ENCODE measurements around the gene HTATIP2.

The HTATIP2 gene

GRCh38 chr11:20363500-20364340 lies at the start of gene HTATIP2:
HTATIP2 (plus strand) TSS chr11:20363714; CDS start chr11:20364238, 524 bp downstream.
- H3K27ac Mint-ChIP-seq: peak within 1 kb of the TSS; percentile 97
- peak within 1 kb of the TSS; percentile 91 for H3K4me3 Mint-ChIP-seq
- H3K9me3 Mint-ChIP-seq (ENCODE audit: low read depth): no peaks in the 10 kb centered on the region
- H3K36me3 Mint-ChIP-seq: peaks cover 12% of the 10 kb centered on the region
- peaks cover 68% of the 10 kb centered on the region for H3K4me1 Mint-ChIP-seq (ENCODE audit: low read depth)
- H3K27me3 Mint-ChIP-seq: no peaks in the 10 kb centered on the region

- no peaks in the 10 kb centered on the region for H3K4me1 Mint-ChIP-seq (ENCODE audit: low read depth)
- H3K36me3 Mint-ChIP-seq: no peaks in the 10 kb centered on the region
- H3K9me3 Mint-ChIP-seq (ENCODE audit: low read depth): no peaks in the 10 kb centered on the region
- H3K27me3 Mint-ChIP-seq: peaks cover 7% of the 10 kb centered on the region
- H3K27ac Mint-ChIP-seq: no peak overlapping the region
- no peak overlapping the region for H3K4me3 Mint-ChIP-seq
Observed at GRCh38 chr11:20315800-20316199, 47.7 kb upstream of the HTATIP2 start.

DNA sequence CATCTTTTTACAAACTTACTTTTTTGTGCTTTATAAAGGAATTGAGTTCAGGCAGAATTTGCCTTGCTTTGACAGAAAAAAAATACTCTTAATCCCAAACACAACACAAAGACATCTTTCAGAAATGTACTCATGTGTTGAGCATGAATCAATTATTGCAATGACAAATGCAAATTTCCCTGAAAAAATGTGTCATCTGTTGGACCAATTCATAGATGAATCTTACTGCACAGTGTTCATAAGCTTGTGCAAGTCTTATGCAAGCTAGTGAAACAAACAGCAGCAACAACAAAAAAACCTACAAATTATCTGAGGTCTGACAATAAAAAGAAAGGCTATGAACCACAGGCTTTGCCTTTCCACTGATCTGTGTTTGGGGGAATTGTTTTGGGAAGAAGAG lies 42.3 kb upstream of the HTATIP2 start:
- Mint-ChIP-seq H3K4me1 (ENCODE audit: low read depth) (no peaks in the 10 kb centered on the region), H3K36me3 (no peaks in the 10 kb centered on the region)

GRCh38 chr11:20327377-20327935 lies 36.1 kb upstream of the HTATIP2 start:
- peaks cover 7% of the 10 kb centered on the region for H3K27me3 Mint-ChIP-seq
- H3K36me3 Mint-ChIP-seq: no peaks in the 10 kb centered on the region
- H3K4me3 Mint-ChIP-seq: no peak overlapping the region
- no peak overlapping the region for H3K27ac Mint-ChIP-seq
- H3K4me1 Mint-ChIP-seq (ENCODE audit: low read depth): no peaks in the 10 kb centered on the region
- H3K9me3 Mint-ChIP-seq (ENCODE audit: low read depth): no peaks in the 10 kb centered on the region

More for the DNA sequence above, 42.3 kb upstream of the HTATIP2 start:
- H3K27ac Mint-ChIP-seq: no peak overlapping the region
- H3K4me3 Mint-ChIP-seq: no peak overlapping the region
- no peaks in the 10 kb centered on the region for H3K9me3 Mint-ChIP-seq (ENCODE audit: low read depth)
- peaks cover 10% of the 10 kb centered on the region for H3K27me3 Mint-ChIP-seq

GRCh38 chr11:20336056-20336455 lies 27.5 kb upstream of the HTATIP2 start:
- Mint-ChIP-seq H3K9me3 (ENCODE audit: low read depth) (no peaks in the 10 kb centered on the region), H3K4me3 (no peak overlapping the region)

GRCh38 chr11:20337526-20338154 lies 25.9 kb upstream of the HTATIP2 start:
- H3K27ac Mint-ChIP-seq: no peak overlapping the region
- peaks cover 3% of the 10 kb centered on the region for H3K4me1 Mint-ChIP-seq (ENCODE audit: low read depth)
- peaks cover 37% of the 10 kb centered on the region for H3K27me3 Mint-ChIP-seq
- H3K4me3 Mint-ChIP-seq: no peak overlapping the region
- H3K9me3 Mint-ChIP-seq (ENCODE audit: low read depth): no peaks in the 10 kb centered on the region
- H3K36me3 Mint-ChIP-seq: no peaks in the 10 kb centered on the region

More at GRCh38 chr11:20336056-20336455, 27.5 kb upstream of the HTATIP2 start:
- peaks cover 31% of the 10 kb centered on the region for H3K27me3 Mint-ChIP-seq
- H3K36me3 Mint-ChIP-seq: no peaks in the 10 kb centered on the region
- no peaks in the 10 kb centered on the region for H3K4me1 Mint-ChIP-seq (ENCODE audit: low read depth)
- H3K27ac Mint-ChIP-seq: no peak overlapping the region

- Mint-ChIP-seq H3K27ac (no peak overlapping the region), H3K36me3 (no peaks in the 10 kb centered on the region), H3K9me3 (ENCODE audit: low read depth) (no peaks in the 10 kb centered on the region), H3K4me3 (peak overlapping the region; percentile 15), H3K27me3 (peaks cover 29% of the 10 kb centered on the region), H3K4me1 (ENCODE audit: low read depth) (peaks cover 3% of the 10 kb centered on the region)
Observed at GRCh38 chr11:20342347-20343141, 21.0 kb upstream of the HTATIP2 start.

GRCh38 chr11:20351136-20351535 lies 12.4 kb upstream of the HTATIP2 start:
- Mint-ChIP-seq H3K36me3 (no peaks in the 10 kb centered on the region), H3K4me3 (no peak overlapping the region), H3K27me3 (peaks cover 4% of the 10 kb centered on the region)

DNA sequence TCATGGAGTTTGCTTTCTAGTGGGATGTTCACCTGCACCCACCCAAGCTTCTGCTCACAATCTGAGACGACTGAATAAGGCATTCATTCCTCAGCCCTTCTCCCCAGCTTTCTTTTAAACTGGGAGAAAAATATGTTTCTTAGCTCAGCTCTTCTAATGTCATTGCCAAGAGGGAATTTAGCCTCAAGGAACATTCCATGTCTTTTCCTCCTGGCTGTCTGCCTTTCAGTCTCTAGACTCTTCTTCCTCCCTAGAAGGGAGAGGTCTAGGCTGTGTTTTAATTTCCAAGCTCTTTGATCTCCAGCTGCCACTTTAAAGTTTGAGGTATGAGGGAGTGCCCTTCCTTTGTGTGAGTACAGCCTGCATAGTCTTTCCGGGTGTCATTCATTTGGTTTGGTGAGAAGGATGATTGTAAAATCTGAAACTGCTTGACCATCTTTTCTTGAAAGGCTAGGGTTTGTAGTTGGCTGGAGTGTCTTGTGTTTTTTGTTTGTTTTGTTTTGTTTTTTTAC lies 11.7 kb upstream of the HTATIP2 start:
- Mint-ChIP-seq H3K27me3 (peaks cover 4% of the 10 kb centered on the region), H3K9me3 (ENCODE audit: low read depth) (no peaks in the 10 kb centered on the region), H3K4me1 (ENCODE audit: low read depth) (no peaks in the 10 kb centered on the region), H3K27ac (no peak overlapping the region), H3K36me3 (no peaks in the 10 kb centered on the region), H3K4me3 (no peak overlapping the region)

More at GRCh38 chr11:20351136-20351535, 12.4 kb upstream of the HTATIP2 start:
- H3K4me1 Mint-ChIP-seq (ENCODE audit: low read depth): no peaks in the 10 kb centered on the region
- no peaks in the 10 kb centered on the region for H3K9me3 Mint-ChIP-seq (ENCODE audit: low read depth)
- no peak overlapping the region for H3K27ac Mint-ChIP-seq

DNA sequence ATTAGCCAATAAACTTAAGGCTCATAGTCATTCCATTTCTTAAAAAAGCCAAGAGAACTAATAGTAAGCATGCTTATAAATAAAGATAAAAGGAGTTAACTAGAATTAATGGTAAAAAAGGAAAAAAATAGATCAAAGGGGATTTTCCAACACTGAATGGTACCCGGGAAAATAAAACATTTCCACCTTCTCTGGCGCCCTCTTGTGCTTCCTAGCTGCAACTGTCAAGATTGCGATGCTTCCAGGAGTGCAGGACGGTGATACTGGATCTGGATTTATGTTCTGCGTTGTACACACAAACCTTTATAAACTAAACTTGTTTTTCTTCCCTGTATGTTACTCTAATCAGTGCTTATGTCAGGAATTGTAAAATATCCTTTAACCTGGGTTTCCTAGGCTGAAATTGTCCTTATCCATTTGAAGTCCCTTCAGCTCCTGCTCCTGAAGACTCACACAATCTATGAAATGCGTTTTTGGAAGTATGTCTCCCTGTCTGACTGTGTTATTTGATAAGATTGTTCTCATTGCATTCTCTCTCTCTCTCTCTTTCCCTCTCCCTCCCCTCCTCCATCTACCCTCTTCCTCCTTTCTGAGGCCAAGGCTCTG lies 9.6 kb upstream of the HTATIP2 start:
- Mint-ChIP-seq H3K4me3 (no peak overlapping the region), H3K4me1 (ENCODE audit: low read depth) (no peaks in the 10 kb centered on the region), H3K9me3 (ENCODE audit: low read depth) (no peaks in the 10 kb centered on the region), H3K36me3 (no peaks in the 10 kb centered on the region), H3K27ac (no peak overlapping the region), H3K27me3 (peaks cover 1% of the 10 kb centered on the region)

DNA sequence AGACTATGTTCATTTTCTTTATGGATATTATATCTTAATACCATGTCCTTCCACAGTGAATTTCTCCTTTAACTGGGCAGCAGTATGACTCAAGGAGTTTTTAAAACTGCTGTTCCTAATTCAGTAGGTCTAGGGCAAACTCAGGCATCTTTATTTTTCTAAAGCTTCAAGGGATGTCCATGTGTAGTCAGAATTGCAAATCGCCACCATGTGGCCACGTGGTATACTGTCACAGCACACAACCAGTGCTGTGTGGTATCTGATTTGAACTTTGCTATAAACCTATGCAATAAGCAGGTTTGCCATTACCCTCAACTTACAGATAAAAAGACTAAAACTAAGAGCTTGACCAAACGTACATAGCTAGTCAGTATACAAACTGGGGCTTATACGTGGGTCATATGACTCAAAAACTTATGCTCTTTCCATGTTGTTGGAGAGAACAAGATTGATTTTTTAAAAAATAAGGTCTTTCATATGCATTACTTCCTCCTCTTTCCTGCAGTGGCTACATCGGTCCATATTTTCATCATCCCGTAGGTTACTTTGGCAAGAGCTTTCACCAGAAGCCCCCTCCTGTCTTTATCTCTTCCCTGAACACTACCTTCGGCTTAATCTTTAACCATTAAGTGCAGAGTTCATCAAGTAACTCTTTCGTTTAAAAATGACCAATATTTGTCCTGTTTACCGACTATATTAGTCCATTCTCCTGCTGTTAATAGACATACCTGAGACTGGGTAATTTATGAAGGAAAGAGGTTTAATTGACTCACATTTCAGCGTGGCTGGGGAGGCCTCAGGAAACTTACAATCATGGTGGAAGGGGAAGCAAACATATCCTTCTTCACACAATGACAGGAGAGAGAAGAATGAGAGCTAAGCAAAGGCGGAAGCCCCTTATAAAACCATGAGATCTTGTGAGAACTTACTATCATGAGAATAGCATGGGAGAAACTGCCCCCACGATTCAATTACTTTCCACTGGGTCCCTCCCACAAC lies 8.0 kb upstream of the HTATIP2 start:
- Mint-ChIP-seq H3K36me3 (no peaks in the 10 kb centered on the region), H3K27me3 (peaks cover 1% of the 10 kb centered on the region), H3K4me3 (no peak overlapping the region), H3K27ac (no peak overlapping the region), H3K4me1 (ENCODE audit: low read depth) (peaks cover 4% of the 10 kb centered on the region), H3K9me3 (ENCODE audit: low read depth) (no peaks in the 10 kb centered on the region)

GRCh38 chr11:20357150-20357549 lies 6.4 kb upstream of the HTATIP2 start:
- no peak overlapping the region for H3K4me3 Mint-ChIP-seq
- H3K27me3 Mint-ChIP-seq: peaks cover 1% of the 10 kb centered on the region
- no peaks in the 10 kb centered on the region for H3K9me3 Mint-ChIP-seq (ENCODE audit: low read depth)
- peaks cover 14% of the 10 kb centered on the region for H3K4me1 Mint-ChIP-seq (ENCODE audit: low read depth)
- H3K36me3 Mint-ChIP-seq: no peaks in the 10 kb centered on the region
- H3K27ac Mint-ChIP-seq: no peak overlapping the region

- no peaks in the 10 kb centered on the region for H3K36me3 Mint-ChIP-seq
- H3K27ac Mint-ChIP-seq: peak overlapping the region; percentile 88
- peaks cover 43% of the 10 kb centered on the region for H3K4me1 Mint-ChIP-seq (ENCODE audit: low read depth)
- H3K4me3 Mint-ChIP-seq: peak overlapping the region; percentile 64
- no peaks in the 10 kb centered on the region for H3K9me3 Mint-ChIP-seq (ENCODE audit: low read depth)
- H3K27me3 Mint-ChIP-seq: no peaks in the 10 kb centered on the region
Observed at GRCh38 chr11:20360650-20361049, 2.9 kb upstream of the HTATIP2 start.

Data from activated naive CD8-positive, alpha-beta T cell (primary cell).